NCI-H187 treated with DMSO at 0.1 percent for 48 hours (cell line): ENCODE measurements around the gene KATNAL2.

Source experiments
- DNase-seq: peaks from one replicate; lab custom pipeline; 2025; lab: John Stamatoyannopoulos, UW

The KATNAL2 gene

GRCh38 chr18:47115205-47115604 lies 197.8 kb downstream of the KATNAL2 start:
- DNase-seq, result no peak

- DNase-seq, result no peak
These were observed 201.6 kb downstream of the KATNAL2 start for GRCh38 chr18:47118981-47119380.

GRCh38 chr18:47120428-47120827 lies 203.0 kb downstream of the KATNAL2 start:
- DNase-seq, result no peak

GRCh38 chr18:47121146-47121545 lies 203.7 kb downstream of the KATNAL2 start:
- no peak for DNase-seq

- no peak for DNase-seq
These were observed 223.9 kb downstream of the KATNAL2 start for GRCh38 chr18:47141289-47141688.

- DNase-seq, result no peak
These were observed 225.8 kb downstream of the KATNAL2 start for GRCh38 chr18:47143153-47143552.

GRCh38 chr18:47143899-47144485 lies 226.6 kb downstream of the KATNAL2 start:
- DNase-seq, result no peak

GRCh38 chr18:47146206-47146605 lies 228.8 kb downstream of the KATNAL2 start:
- DNase-seq, result no peak

GRCh38 chr18:47149457-47150028 lies 232.1 kb downstream of the KATNAL2 start:
- no peak for DNase-seq

GRCh38 chr18:47150029-47150823 lies 232.8 kb downstream of the KATNAL2 start, which contains the start of gene HDHD2:
Gene HDHD2 (minus strand): TSS chr18:47150500. CDS start chr18:47136439, 14,061 bp downstream.
- no peak for DNase-seq

- no peak for DNase-seq
These were observed 233.5 kb downstream of the KATNAL2 start for GRCh38 chr18:47150824-47151366.

- no peak for DNase-seq
These were observed 234.0 kb downstream of the KATNAL2 start for GRCh38 chr18:47151439-47151838.
